Activated CD8-positive, alpha-beta T cell treated with anti-CD3 and anti-CD28 coated beads for 36 hours (primary cell): ENCODE measurements around the gene ZNF219. TPM values are rescaled to one million over a fixed set of nuclear protein-coding genes. Genes with fewer than 3 reads are reported as not detected.

ENCODE experiments used
- ATAC-seq: fragments of 200-7000 bp; cut with Tn5 transposase; one replicate; pipeline ENCODE4 v1.10.0; 2021; ENCODE audit warnings: mild to moderate bottlenecking, moderate library complexity
- CTCF ChIA-PET: fragments of 350-600 bp; sonication (Branson Sonifier 250); formaldehyde crosslinking; loops from one replicate; lab custom pipeline; 2021; ENCODE audit warnings: antibody characterized with exemption; lab: Charles Lee
- POLR2A ChIA-PET: fragments of 350-600 bp; sonication (Branson Sonifier 250); formaldehyde crosslinking; loops from one replicate; lab custom pipeline; 2021; ENCODE audit warnings: antibody characterized with exemption; lab: Charles Lee
- DNase-seq: peaks from one replicate; pipeline ENCODE4 v3.0.0-alpha.2; 2020
- H3K27ac Mint-ChIP-seq: one replicate; pipeline ENCODE4 v1.8.0; 2021; ENCODE audit warnings: mild to moderate bottlenecking, mixed read lengths
- H3K27me3 Mint-ChIP-seq: one replicate; pipeline ENCODE4 v1.8.0; 2021; ENCODE audit warnings: mixed read lengths
- H3K36me3 Mint-ChIP-seq: one replicate; pipeline ENCODE4 v1.8.0; 2021; ENCODE audit warnings: low read depth, mixed read lengths
- H3K4me1 Mint-ChIP-seq: one replicate; pipeline ENCODE4 v1.8.0; 2021; ENCODE audit warnings: low read depth, mixed read lengths
- H3K4me3 Mint-ChIP-seq: one replicate; pipeline ENCODE4 v1.8.0; 2021; ENCODE audit warnings: mild to moderate bottlenecking, moderate library complexity, mixed read lengths
- H3K9me3 Mint-ChIP-seq: one replicate; pipeline ENCODE4 v1.8.0; 2021; ENCODE audit warnings: mixed read lengths
- CTCF ChIP-seq: fragments of 200-600 bp; IDR thresholded peaks from one replicate; pipeline ENCODE4 v1.8.0; 2022; ENCODE audit warnings: antibody characterized with exemption, mild to moderate bottlenecking
- intact Hi-C: fragments of 100-400 bp; cut with micrococcal nuclease; formaldehyde crosslinking; loops from one replicate; pipeline ENCODE4 v1.10.0; 2022
- total RNA-seq, 2 experiments: library from RNA; stranded (reverse); gene quantifications; one replicate each; pipeline ENCODE4 v1.2.3, GENCODE V29; 2021

The ZNF219 gene
- total RNA-seq, 2 experiments from 2014 or later, result 7.2 to 8.2 TPM

- Mint-ChIP-seq H3K9me3 (no peaks in the 10 kb centered on the region), H3K36me3 (no peaks in the 10 kb centered on the region), H3K27ac (no peak overlapping the region), H3K27me3 (peaks cover 1% of the 10 kb centered on the region), H3K4me1 (peaks cover 4% of the 10 kb centered on the region), H3K4me3 (no peak overlapping the region)
- ATAC-seq, result no peak
- POLR2A ChIA-PET, result interaction anchor here (1.0 kb wide), 1 partner anchor 10 kb away, joined by 4 read pairs; no protein-coding TSS in a partner anchor
- intact Hi-C loops, result no loop called here
- CTCF ChIA-PET, result interaction anchor here (2.8 to 7.3 kb wide), 2 partner anchors 34 to 44 kb away, joined by 12 to 47 read pairs; no protein-coding TSS in a partner anchor
- no peak for TF ChIP-seq CTCF
- no peak for DNase-seq
These were observed 49.2 kb downstream of the ZNF219 start for GRCh38 chr14:21049271-21049673.

DNA sequence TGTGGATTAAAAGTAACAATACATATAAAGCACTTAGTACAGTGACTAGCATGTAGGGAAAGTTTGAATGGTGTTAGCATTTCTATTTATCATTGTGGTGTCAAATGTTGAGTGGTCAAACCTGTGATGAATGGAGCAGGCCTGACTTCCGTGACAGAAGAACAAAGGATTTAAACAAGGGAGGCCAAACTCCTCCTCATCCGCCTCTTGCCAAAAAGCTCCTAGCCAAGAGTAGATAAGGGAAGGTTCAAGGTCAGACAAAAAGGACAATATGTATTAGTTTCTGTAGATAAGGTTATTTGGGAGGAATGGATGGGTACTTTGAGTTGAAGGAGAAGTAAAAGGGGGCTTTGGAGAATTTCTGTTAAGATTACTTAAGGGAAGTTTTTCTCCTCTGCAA lies 49.8 kb downstream of the ZNF219 start:
- DNase-seq, result no peak
- H3K4me1 Mint-ChIP-seq, result peaks cover 4% of the 10 kb centered on the region
- no peak for TF ChIP-seq CTCF
- H3K27me3 Mint-ChIP-seq, result peaks cover 1% of the 10 kb centered on the region
- ChIA-PET CTCF (interaction anchor here (1.2 to 7.3 kb wide), 6 partner anchors 20 to 78 kb away, joined by 4 to 47 read pairs (median 9); no protein-coding TSS in a partner anchor), POLR2A (interaction anchor here (1.0 kb wide), 1 partner anchor 10 kb away, joined by 4 read pairs; no protein-coding TSS in a partner anchor)
- ATAC-seq, result no peak
- H3K36me3 Mint-ChIP-seq, result no peaks in the 10 kb centered on the region
- intact Hi-C loops, result no loop called here
- no peak overlapping the region for H3K27ac Mint-ChIP-seq
- no peaks in the 10 kb centered on the region for H3K9me3 Mint-ChIP-seq
- H3K4me3 Mint-ChIP-seq, result no peak overlapping the region

- Mint-ChIP-seq H3K27me3 (peaks cover 5% of the 10 kb centered on the region), H3K36me3 (no peaks in the 10 kb centered on the region), H3K9me3 (no peaks in the 10 kb centered on the region), H3K4me1 (peaks cover 4% of the 10 kb centered on the region), H3K4me3 (no peak overlapping the region), H3K27ac (no peak overlapping the region)
- ATAC-seq (no peak), DNase-seq (no peak)
- intact Hi-C loops, result no loop called here
- ChIA-PET CTCF (interaction anchor here (0.9 to 7.3 kb wide), 13 partner anchors 12 to 77 kb away, joined by 3 to 47 read pairs (median 4); no protein-coding TSS in a partner anchor), POLR2A (interaction anchor here (0.9 kb wide), 1 partner anchor 32 kb away, joined by 3 read pairs; no protein-coding TSS in a partner anchor)
- TF ChIP-seq CTCF, result no peak
These were observed 51.1 kb downstream of the ZNF219 start for GRCh38 chr14:21047378-21047781.

GRCh38 chr14:21043974-21044618 lies 54.4 kb downstream of the ZNF219 start:
- CTCF ChIA-PET, result interaction anchor here (0.7 to 7.0 kb wide), 7 partner anchors 11 to 73 kb away, joined by 3 to 218 read pairs (median 4); no protein-coding TSS in a partner anchor

More at GRCh38 chr14:21043974-21044618, 54.4 kb downstream of the ZNF219 start:
- H3K27me3 Mint-ChIP-seq, result peaks cover 5% of the 10 kb centered on the region
- no peaks in the 10 kb centered on the region for H3K36me3 Mint-ChIP-seq
- no peak overlapping the region for H3K27ac Mint-ChIP-seq
- POLR2A ChIA-PET, result interaction anchor here (0.5 kb wide), 1 partner anchor 576 kb away, joined by 5 read pairs; no protein-coding TSS in a partner anchor
- ATAC-seq, result no peak
- intact Hi-C loops, result no loop called here
- H3K9me3 Mint-ChIP-seq, result no peaks in the 10 kb centered on the region
- DNase-seq, result no peak
- H3K4me1 Mint-ChIP-seq, result peaks cover 4% of the 10 kb centered on the region
- no peak overlapping the region for H3K4me3 Mint-ChIP-seq
- no peak for TF ChIP-seq CTCF
